Activated naive CD8-positive, alpha-beta T cell treated with anti-CD3 and anti-CD28 coated beads, Interleukin-2, amount 10 ng/mL, durations not matched to agents 7 days and 5 days (primary cell): ENCODE measurements around the gene METAP1D. TPM values are rescaled to one million over a fixed set of nuclear protein-coding genes. Genes with fewer than 3 reads are reported as not detected.
"Not testable (repeated sequence)": the region's sequence is repeated elsewhere in the genome, so short reads cannot be mapped to it uniquely, and the experiment has no call there.

Source experiments
- ATAC-seq: fragments of 150-1000 bp; cut with Tn5 transposase; one replicate; pipeline ENCODE4 v1.10.0; 2021; ENCODE audit warnings: low read depth, moderate library complexity
- POLR2A ChIA-PET: fragments of 350-600 bp; sonication (Branson Sonifier 250); formaldehyde crosslinking; loops from one replicate; lab custom pipeline; 2021; ENCODE audit warnings: antibody characterized with exemption; lab: Charles Lee
- DNase-seq: peaks from one replicate; pipeline ENCODE4 v3.0.0; 2021
- H3K27ac Mint-ChIP-seq: one replicate; pipeline ENCODE4 v1.8.0; 2022; ENCODE audit warnings: mild to moderate bottlenecking, mixed read lengths
- H3K27me3 Mint-ChIP-seq: one replicate; pipeline ENCODE4 v1.8.0; 2022; ENCODE audit warnings: mild to moderate bottlenecking, moderate library complexity, mixed read lengths
- H3K36me3 Mint-ChIP-seq: one replicate; pipeline ENCODE4 v1.8.0; 2021; ENCODE audit warnings: mild to moderate bottlenecking, mixed read lengths
- H3K4me1 Mint-ChIP-seq: one replicate; pipeline ENCODE4 v1.8.0; 2021; ENCODE audit warnings: mixed read lengths
- H3K4me3 Mint-ChIP-seq: one replicate; pipeline ENCODE4 v1.8.0; 2022; ENCODE audit warnings: mild to moderate bottlenecking, moderate library complexity, mixed read lengths
- H3K9me3 Mint-ChIP-seq: one replicate; pipeline ENCODE4 v1.8.0; 2021; ENCODE audit warnings: mixed read lengths
- total RNA-seq, 2 experiments: library from RNA; stranded (reverse); gene quantifications; one replicate each; pipeline ENCODE4 v1.2.3, GENCODE V29; 2021

METAP1D gene
- total RNA-seq, 2 experiments from 2014 or later, result 4.5 to 5.6 TPM

DNA sequence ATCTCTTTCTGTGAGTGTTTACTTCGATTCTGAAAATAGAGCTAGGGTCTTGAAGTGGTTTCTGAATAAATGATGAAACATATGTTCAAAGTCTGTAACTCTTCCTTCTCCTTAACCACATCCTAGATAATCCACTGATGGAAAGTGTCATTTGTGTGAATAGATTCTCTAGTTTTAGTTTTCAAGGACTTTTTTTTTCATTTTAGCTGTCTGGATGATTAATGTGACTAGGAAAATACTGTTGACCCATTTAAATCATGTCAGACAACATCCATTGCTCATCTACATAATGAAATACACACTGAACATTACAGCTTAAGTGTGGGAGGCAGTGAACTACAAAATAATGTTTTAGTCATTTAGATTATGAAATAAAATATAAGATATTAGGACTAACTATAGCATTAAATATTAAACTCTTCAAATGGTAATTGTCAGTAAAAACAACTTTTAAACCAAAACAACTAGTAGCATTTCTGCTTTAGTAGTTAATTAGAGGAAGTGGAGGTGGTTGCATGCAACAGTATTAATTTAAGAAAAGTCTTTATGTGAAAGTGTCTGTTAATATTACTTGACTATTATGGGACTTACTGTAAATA lies 46.4 kb downstream of the METAP1D start:
- no peak for ATAC-seq
- Mint-ChIP-seq H3K27me3 (peaks cover 3% of the 10 kb centered on the region), H3K4me3 (no peak overlapping the region), H3K27ac (no peak overlapping the region), H3K4me1 (peaks cover 3% of the 10 kb centered on the region), H3K9me3 (no peaks in the 10 kb centered on the region), H3K36me3 (peaks cover 2% of the 10 kb centered on the region)
- no peak for DNase-seq
- POLR2A ChIA-PET, result no interaction called here

DNA sequence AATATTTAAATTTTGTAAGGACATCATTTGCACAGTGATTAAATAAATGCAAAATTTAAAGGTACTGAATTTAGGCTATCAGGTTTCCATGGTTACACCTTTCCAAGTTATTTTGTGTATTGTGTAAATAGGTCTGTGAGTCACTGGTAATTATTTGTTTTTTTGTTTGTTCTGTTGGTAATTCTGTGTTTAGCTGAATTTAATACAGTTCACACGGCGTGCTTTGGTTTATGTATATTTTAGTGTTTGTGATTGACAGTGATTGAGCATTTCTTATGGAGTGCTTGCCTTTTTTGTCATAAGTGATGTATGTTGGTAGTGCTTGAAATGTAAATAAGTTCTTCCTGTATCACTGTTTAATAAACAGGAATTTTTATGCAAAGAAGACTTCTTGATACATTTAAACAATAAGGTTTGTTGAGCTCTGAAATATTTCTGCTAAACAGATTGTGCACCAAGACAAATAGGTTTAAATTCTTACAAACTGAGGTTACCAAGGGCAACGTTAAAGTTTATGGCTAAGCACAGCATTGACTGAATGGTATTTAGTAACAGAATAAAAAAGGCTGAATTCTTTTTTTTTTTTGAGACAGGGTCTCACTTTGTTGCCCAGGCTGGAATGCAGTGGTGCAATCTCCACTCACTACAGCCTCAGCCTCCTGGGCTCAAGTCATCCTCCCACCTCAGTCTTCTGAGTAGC lies 47.3 kb downstream of the METAP1D start:
- Mint-ChIP-seq H3K4me3 (no peak overlapping the region), H3K27me3 (peaks cover 3% of the 10 kb centered on the region), H3K36me3 (peaks cover 2% of the 10 kb centered on the region), H3K4me1 (peaks cover 3% of the 10 kb centered on the region), H3K9me3 (no peaks in the 10 kb centered on the region), H3K27ac (no peak overlapping the region)
- ATAC-seq (no peak), DNase-seq (no peak)
- POLR2A ChIA-PET, result no interaction called here

DNA sequence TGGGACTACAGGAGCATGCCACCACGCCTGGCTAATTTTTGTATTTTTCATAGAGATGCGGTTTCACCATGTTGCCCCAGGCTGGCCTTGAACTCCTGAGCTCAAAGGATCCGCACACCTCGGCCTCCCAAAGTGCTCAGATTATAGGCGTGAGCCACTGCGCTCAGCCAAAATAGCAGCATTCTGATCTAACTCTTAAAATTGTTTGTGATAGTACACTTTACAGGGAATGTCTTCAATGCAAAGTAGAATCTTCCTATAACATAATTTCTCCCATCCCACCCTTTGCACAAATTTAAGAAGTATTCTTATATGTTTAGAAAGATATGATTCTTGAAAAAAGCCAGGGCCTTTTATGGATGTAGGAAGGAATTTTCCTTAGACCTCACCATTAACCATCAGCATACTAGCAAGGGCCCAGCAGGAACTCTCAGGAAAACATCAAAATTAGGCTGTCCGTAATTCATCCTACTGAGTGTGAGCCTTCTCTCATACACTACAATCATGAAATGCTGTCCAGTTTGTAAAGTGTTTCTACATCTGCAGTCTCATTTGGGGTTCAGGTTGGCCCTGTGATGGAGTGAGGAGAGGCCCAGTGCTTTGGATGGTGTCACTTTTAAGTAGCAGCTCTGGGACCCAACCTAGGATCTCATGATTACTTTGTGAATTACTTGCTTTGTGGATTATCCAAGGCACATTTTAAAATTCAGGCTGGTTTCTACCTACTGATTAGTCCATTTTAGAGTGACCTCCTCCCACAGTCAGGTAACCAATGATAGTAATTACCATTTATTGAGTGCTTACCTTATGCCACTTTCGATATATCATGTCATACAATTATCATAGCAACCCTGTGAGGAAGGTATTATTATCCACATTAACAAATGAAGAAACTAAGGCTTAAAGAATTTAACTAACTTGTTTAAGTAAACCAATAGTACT lies 48.1 kb downstream of the METAP1D start:
- Mint-ChIP-seq H3K4me1 (peaks cover 3% of the 10 kb centered on the region), H3K9me3 (no peaks in the 10 kb centered on the region), H3K27me3 (peaks cover 5% of the 10 kb centered on the region), H3K4me3 (no peak overlapping the region), H3K36me3 (peaks cover 2% of the 10 kb centered on the region), H3K27ac (no peak overlapping the region)
- ATAC-seq (no peak), DNase-seq (no peak)
- POLR2A ChIA-PET, result no interaction called here

DNA sequence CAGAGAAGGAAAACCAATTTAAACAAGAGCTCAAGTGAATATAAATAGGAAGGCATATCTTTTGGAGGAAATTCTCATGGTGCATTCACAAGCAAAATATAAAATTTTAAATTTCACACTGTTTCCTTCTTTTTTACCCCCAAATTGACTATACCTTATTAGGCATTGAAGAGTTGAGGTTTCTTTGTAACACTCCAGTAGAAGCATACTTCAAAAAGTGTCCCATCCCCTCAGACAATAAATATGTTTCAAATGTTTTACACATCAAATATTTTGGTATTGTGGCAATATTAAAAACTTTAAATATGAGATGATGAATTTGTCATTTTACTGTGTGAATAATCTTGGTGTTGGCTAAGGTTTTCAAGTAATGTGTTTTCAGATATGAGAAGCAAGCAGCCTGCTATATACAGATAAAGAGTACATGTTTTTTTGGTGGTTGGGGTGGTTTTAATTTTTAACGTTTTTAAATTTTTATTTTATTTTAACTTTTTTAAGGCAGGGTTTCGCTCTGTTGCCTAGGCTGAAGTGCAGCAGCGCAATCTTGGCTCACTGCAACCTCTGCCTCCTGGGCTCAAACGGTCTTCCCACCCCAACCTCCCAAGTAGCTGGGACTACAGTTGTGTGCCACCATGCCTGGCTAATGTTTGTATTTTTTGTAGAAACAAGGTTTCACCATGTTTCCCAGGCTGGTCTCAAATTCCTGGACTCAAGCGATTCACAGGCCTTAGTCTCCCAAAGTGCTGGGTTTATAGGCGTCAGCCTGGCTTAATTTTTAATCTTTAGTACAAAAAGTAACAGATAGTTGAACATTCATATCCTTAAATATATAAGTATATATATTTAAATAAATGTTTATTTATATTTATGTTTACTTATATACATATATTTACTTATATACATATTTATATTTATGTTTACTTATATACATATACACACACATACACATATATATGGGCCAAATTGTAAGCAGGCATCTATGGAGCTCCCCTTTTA lies 49.1 kb downstream of the METAP1D start:
- H3K27ac Mint-ChIP-seq, result no peak overlapping the region
- no peak for DNase-seq
- no peak overlapping the region for H3K4me3 Mint-ChIP-seq
- POLR2A ChIA-PET, result no interaction called here
- no peaks in the 10 kb centered on the region for H3K9me3 Mint-ChIP-seq
- peaks cover 2% of the 10 kb centered on the region for H3K36me3 Mint-ChIP-seq
- peaks cover 8% of the 10 kb centered on the region for H3K27me3 Mint-ChIP-seq
- no peak for ATAC-seq
- H3K4me1 Mint-ChIP-seq, result peaks cover 3% of the 10 kb centered on the region

DNA sequence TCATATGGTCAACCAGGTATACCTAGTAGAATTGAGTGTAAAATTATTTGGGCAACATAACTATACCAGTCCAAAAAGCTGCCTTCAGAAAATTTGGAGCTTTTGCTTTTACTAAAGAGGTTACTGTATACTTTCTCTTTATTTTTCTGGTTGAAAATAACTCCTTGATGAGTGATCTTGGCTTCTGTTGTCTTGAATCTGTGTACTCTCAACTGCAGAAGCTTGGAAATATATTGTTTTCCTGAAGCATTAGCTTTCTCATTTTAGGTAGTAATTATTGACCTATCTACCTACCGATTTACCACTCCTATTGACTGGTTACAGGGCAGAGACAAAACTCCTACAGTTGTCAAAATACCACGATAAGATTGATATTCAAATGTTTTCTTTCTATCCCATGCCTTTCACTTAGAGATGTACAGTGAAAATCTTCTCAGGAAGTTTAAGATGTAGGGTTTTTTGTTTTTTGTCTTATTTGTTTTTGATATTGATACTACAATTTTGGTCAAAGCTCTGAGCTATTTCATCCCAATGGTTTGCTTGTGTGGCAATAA lies 49.9 kb downstream of the METAP1D start:
- peaks cover 3% of the 10 kb centered on the region for H3K4me1 Mint-ChIP-seq
- H3K27me3 Mint-ChIP-seq, result peaks cover 8% of the 10 kb centered on the region
- DNase-seq, result no peak
- no peak overlapping the region for H3K27ac Mint-ChIP-seq
- H3K4me3 Mint-ChIP-seq, result no peak overlapping the region
- no peaks in the 10 kb centered on the region for H3K9me3 Mint-ChIP-seq
- ATAC-seq, result no peak
- POLR2A ChIA-PET, result no interaction called here
- H3K36me3 Mint-ChIP-seq, result peaks cover 2% of the 10 kb centered on the region

DNA sequence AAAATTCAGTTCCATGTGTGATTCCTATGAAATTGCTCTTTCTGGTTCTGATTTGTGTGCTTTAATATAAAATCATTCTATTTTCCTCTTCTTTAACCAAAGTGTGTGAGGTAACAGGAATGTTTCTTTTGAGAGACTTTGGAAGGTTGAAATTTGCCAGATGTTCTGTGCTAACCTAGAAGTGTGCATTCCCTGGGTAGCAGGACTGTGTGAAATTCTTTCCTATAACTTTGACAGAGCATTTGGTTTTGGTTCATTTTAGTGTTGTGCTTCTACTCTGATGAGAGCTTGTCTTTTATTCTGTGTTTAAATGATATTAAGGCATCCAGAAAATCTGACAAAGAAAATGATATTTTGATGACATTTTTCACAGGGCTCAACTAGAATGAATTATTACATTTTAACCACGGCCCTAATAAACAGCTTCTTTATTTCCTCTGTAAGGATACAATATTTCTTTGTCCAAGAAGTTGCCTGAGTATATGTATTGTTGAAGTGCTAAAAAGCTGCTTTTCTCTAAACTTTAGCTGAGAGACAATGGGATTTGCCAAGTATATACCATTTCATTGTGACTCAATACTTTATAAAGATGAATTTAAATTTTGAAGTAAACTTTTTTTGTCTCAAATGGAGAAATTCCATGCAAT lies 50.8 kb downstream of the METAP1D start:
- Mint-ChIP-seq H3K9me3 (no peaks in the 10 kb centered on the region), H3K27ac (no peak overlapping the region), H3K36me3 (peaks cover 2% of the 10 kb centered on the region), H3K4me1 (peaks cover 3% of the 10 kb centered on the region), H3K27me3 (peaks cover 8% of the 10 kb centered on the region), H3K4me3 (no peak overlapping the region)
- ATAC-seq, result no peak
- POLR2A ChIA-PET, result no interaction called here
- no peak for DNase-seq

DNA sequence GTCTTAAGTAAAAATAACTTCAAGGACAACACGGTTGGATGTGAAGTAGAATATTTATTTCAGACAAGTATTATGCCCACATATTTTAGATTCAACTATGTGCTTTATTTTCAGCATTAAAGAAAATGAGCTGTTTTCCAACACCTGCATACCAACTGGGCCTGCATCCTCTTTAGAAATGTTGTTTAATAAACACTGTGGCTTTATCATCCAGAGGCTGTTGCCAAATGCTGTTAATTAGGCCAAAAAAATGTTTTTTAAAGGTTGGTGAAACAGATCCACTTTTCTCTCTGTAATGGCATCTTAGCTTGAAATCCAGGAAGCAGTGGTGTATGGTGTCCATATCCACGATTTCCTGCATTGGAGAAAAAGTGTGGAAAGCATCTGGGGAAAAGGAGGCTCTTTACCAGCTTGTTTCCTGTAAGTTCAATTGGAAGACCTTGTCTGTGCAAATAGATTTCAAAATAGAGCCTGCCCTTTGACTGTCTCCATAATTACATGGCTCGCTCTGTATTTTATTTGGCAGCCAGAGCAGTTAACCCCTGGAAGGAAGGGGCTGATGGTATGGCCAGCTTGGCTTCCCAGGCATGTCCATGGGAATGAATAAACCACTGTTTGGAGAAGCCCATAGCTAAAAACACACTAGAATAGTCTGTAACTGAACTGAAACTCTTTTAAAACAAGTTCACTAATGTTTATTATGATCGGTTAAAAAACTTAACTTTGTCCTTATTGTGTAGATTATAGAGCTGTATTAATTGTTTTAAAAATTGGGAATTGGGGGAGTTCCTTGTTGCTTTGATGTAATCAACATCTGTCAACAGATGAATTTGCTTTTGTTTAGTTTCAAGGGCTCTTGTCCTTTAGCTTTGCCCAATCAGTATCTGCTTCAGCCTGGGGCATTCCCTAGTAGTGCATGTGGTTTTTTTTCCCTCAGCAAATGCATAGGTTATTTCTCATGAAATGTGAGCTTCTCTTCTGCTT lies 52.5 kb downstream of the METAP1D start:
- POLR2A ChIA-PET, result no interaction called here
- H3K27me3 Mint-ChIP-seq, result peaks cover 7% of the 10 kb centered on the region
- no peaks in the 10 kb centered on the region for H3K9me3 Mint-ChIP-seq
- no peak overlapping the region for H3K4me3 Mint-ChIP-seq
- DNase-seq (no peak), ATAC-seq (no peak)
- no peak overlapping the region for H3K27ac Mint-ChIP-seq
- H3K4me1 Mint-ChIP-seq, result no peaks in the 10 kb centered on the region
- H3K36me3 Mint-ChIP-seq, result peaks cover 2% of the 10 kb centered on the region

DNA sequence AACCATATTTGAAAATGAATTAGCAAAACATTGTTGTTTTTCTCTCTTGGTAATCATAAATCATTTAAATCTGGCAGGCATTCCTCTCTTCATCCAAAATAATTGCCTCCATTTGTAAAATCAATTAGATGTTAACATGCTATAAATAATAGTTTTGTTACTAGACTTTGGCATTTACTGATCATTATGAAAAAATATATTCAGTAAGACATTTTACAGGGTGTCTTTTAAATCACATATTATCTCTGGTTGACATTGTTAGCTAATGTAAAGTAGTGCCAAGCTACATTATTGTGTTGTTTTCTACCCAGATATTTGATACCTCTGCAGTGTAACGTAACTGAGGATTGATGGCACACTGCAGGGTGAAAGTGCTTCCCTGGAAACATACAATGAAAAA lies 53.7 kb downstream of the METAP1D start:
- DNase-seq (no peak), ATAC-seq (no peak)
- no peaks in the 10 kb centered on the region for H3K4me1 Mint-ChIP-seq
- H3K27me3 Mint-ChIP-seq, result peaks cover 12% of the 10 kb centered on the region
- H3K4me3 Mint-ChIP-seq, result no peak overlapping the region
- POLR2A ChIA-PET, result no interaction called here
- H3K36me3 Mint-ChIP-seq, result peaks cover 2% of the 10 kb centered on the region
- no peak overlapping the region for H3K27ac Mint-ChIP-seq
- no peaks in the 10 kb centered on the region for H3K9me3 Mint-ChIP-seq

DNA sequence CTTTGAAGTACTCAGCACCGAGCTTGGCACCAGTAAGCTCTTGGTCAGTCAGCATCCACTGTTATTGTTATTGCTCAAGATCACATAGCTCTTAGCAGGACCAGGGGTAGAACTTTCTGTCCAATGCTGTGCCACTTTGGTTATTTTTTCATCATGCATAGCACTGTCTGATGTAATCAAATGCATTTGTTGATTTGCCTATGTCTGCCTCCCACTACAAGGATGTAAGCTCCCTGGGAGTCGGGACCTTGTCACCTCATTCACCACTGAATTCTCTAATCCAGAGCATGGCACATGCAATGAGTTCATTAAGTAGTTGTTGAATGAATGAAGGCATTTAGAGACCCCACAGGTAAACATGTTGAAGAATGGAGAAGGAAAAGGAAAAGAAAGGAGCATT lies 56.5 kb downstream of the METAP1D start:
- peaks cover 10% of the 10 kb centered on the region for H3K27me3 Mint-ChIP-seq
- no peak for DNase-seq
- no peaks in the 10 kb centered on the region for H3K4me1 Mint-ChIP-seq
- H3K9me3 Mint-ChIP-seq, result no peaks in the 10 kb centered on the region
- H3K27ac Mint-ChIP-seq, result no peak overlapping the region
- ATAC-seq, result no peak
- POLR2A ChIA-PET, result no interaction called here
- no peaks in the 10 kb centered on the region for H3K36me3 Mint-ChIP-seq
- H3K4me3 Mint-ChIP-seq, result no peak overlapping the region

DNA sequence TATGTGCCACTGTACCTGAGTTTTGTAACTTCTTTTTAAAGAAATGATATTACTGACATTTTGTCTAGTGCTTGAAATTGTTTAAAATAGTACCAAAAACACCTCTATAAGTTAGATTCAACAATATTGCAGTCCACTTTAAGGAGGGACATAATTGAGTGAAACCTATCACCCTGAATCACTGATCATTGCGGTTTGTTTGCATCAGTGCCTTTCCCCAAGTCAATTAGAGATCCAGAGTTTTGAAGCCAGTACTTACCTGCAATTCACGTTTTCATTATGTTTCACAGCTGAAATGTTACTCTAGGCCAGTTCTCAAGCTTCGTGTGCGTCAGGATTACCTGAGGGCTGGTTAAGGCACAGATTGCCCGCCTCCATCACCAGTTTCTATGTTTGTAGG lies 58.9 kb downstream of the METAP1D start:
- Mint-ChIP-seq H3K9me3 (no peaks in the 10 kb centered on the region), H3K4me3 (no peak overlapping the region), H3K36me3 (no peaks in the 10 kb centered on the region), H3K27ac (no peak overlapping the region), H3K27me3 (peaks cover 7% of the 10 kb centered on the region), H3K4me1 (peaks cover 6% of the 10 kb centered on the region)
- ATAC-seq (no peak), DNase-seq (no peak)
- POLR2A ChIA-PET, result no interaction called here

DNA sequence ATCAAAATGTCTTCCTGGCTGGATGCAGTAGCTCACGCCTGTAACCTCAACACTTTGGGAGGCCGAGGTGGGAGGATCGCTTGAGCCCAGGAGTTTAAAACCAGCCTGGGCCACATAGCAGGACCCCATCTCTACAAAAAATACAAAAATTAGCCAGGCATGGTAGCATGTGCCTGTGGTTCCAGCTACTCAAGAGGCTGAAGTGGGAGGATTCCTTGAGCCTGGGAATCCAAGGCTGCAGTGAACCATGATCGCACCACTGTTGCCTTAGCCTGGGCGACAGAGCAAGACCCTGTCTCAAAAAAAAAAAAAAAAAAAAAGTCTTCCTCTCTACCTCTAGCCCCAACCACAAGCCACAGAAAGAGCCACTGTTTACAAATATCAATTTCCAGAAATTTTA lies 60.4 kb downstream of the METAP1D start:
- not testable (repeated sequence) for DNase-seq, H3K27ac Mint-ChIP-seq, H3K4me3 Mint-ChIP-seq, ATAC-seq, H3K36me3 Mint-ChIP-seq, H3K9me3 Mint-ChIP-seq, H3K4me1 Mint-ChIP-seq, H3K27me3 Mint-ChIP-seq
- POLR2A ChIA-PET, result interaction anchor here (0.6 kb wide), 1 partner anchor 268 kb away, joined by 3 read pairs; no protein-coding TSS in a partner anchor
